HepG2 (cell line): ENCODE data around the gene ATP4B. TPM values are rescaled to one million over a fixed set of nuclear protein-coding genes. Genes with fewer than 3 reads are reported as not detected.

Experiments used
- ATAC-seq: fragments of 200-7000 bp; cut with Tn5 transposase; 3 replicates; pipeline ENCODE4 v1.9.1; 2020; ENCODE audit warnings: mild to moderate bottlenecking, moderate library complexity
- BruUV-seq: library from RNA; stranded (reverse); fragments of 400-500 nt; replicated peaks from 2 replicates; lab custom pipeline; 2021; lab: Mats Ljungman, UMichigan
- CTCF ChIA-PET: fragments of 300-600 bp; formaldehyde crosslinking; extraction: SDS; loops from one replicate; lab custom pipeline; 2021; ENCODE audit warnings: low total read pairs, inconsistent platforms, low intra/inter-chr PET ratio; lab: Yijun Ruan, JAX
- POLR2A ChIA-PET: fragments of 350-600 bp; sonication (Branson Sonifier 250); formaldehyde crosslinking; loops from one replicate; lab custom pipeline; 2020; ENCODE audit warnings: antibody characterized with exemption, inconsistent platforms; lab: Yijun Ruan, JAX
- DNase-seq: peaks from one replicate; pipeline ENCODE4 v3.0.0-alpha.2; 2015; ENCODE audit warnings: low spot score
- FAIRE-seq: peaks from 3 replicates; lab custom pipeline; 2011; peaks lifted over from hg19 to GRCh38; lab: Jason Lieb, UNC
- H2AFZ ChIP-seq: one replicate; pipeline ENCODE4 v1.6.1; 2011; ENCODE audit warnings: low read length, inconsistent platforms
- H3K27ac ChIP-seq: fragments of 300-600 bp; 3 replicates; pipeline ENCODE4 v1.8.0; 2011; ENCODE audit warnings: mixed run types, mild to moderate bottlenecking, mixed read lengths, low read length, inconsistent platforms; ENCODE audit not compliant: insufficient read depth; ENCODE audit errors: extremely low read length
- H3K27me3 ChIP-seq, 2 experiments: fragments of 200-600 bp in 1 of 2; 2 replicates in 1 of 2; 3 replicates in 1 of 2; pipeline versions ENCODE4 v1.6.0 to v1.8.0; 2011; ENCODE audit warnings: low read length in 2 of 2, mild to moderate bottlenecking in 2 of 2, moderate library complexity in 2 of 2, inconsistent platforms in 1 of 2; ENCODE audit not compliant: insufficient read depth in 2 of 2, control insufficient read depth in 1 of 2
- H3K36me3 ChIP-seq, 2 experiments: fragments of 200-600 bp in 1 of 2; replicated peaks in 1 of 2; 2 replicates in 1 of 2; 3 replicates in 1 of 2; pipeline versions ENCODE4 v1.5.1 to v1.8.0; 2011; ENCODE audit warnings: low read length in 2 of 2, inconsistent platforms in 1 of 2; ENCODE audit not compliant: insufficient read depth in 2 of 2, control insufficient read depth in 1 of 2
- H3K4me1 ChIP-seq: 2 replicates; pipeline ENCODE4 v1.5.1; 2012; ENCODE audit warnings: low read length, inconsistent platforms; ENCODE audit not compliant: insufficient read depth
- H3K4me2 ChIP-seq: 2 replicates; pipeline ENCODE4 v1.6.0; 2011; ENCODE audit warnings: low read depth, low read length, inconsistent platforms
- H3K4me3 ChIP-seq, 3 experiments: fragments of 200-600 bp in 1 of 3; sonication (generic), shearing (Covaris generic) in 1 of 3; replicated peaks in 1 of 3; 2 replicates each; pipeline ENCODE4 v1.5.1; 2011 to 2016; ENCODE audit warnings: low read length in 3 of 3, inconsistent platforms in 2 of 3, low read depth in 2 of 3, mild to moderate bottlenecking in 2 of 3, control low read depth in 1 of 3, mixed read lengths in 1 of 3; ENCODE audit not compliant: insufficient read depth in 1 of 3
- H3K79me2 ChIP-seq: one replicate; pipeline ENCODE4 v1.6.1; 2011; ENCODE audit warnings: low read length, inconsistent platforms; ENCODE audit not compliant: insufficient read depth
- H3K9ac ChIP-seq: 2 replicates; pipeline ENCODE4 v1.6.0; 2011; ENCODE audit warnings: mild to moderate bottlenecking, low read depth, low read length, inconsistent platforms; ENCODE audit not compliant: insufficient read depth
- H3K9me3 ChIP-seq: 2 replicates; pipeline ENCODE4 v1.5.1; 2012; ENCODE audit warnings: mild to moderate bottlenecking, low read length
- H4K20me1 ChIP-seq: 2 replicates; pipeline ENCODE4 v1.6.0; 2011; ENCODE audit warnings: inconsistent platforms, mild to moderate bottlenecking, low read length, moderate library complexity; ENCODE audit not compliant: insufficient read depth
- NFE2L2 ChIP-seq: fragments of 150-350 bp; IDR thresholded peaks from 2 replicates; pipeline ENCODE4 v1.6.1; 2014; ENCODE audit warnings: low read length
- NFYB ChIP-seq: sonication (generic); formaldehyde crosslinking; IDR thresholded peaks from 2 replicates; pipeline ENCODE4 v1.4.0; 2020; ENCODE audit warnings: missing genetic modification reagents
- PAWR ChIP-seq: sonication (generic); formaldehyde crosslinking; IDR thresholded peaks from 2 replicates; pipeline ENCODE4 v1.4.0; 2020; ENCODE audit warnings: missing genetic modification reagents, mild to moderate bottlenecking, borderline replicate concordance
- SRSF4 ChIP-seq: fragments of 200-400 bp; formaldehyde crosslinking; IDR thresholded peaks from one replicate; pipeline ENCODE4 v1.6.1; 2018; ENCODE audit warnings: mild to moderate bottlenecking, low read depth, low read length, moderate library complexity; ENCODE audit not compliant: poor library complexity, severe bottlenecking
- ZBTB3 ChIP-seq: sonication (generic); formaldehyde crosslinking; IDR thresholded peaks from 2 replicates; pipeline ENCODE4 v1.4.0; 2020; ENCODE audit warnings: low read depth, mild to moderate bottlenecking, moderate library complexity, missing genetic modification reagents, borderline replicate concordance
- ZNF260 ChIP-seq: sonication (generic); formaldehyde crosslinking; IDR thresholded peaks from 2 replicates; pipeline ENCODE4 v1.4.0; 2020; ENCODE audit warnings: missing genetic modification reagents, low read depth, mild to moderate bottlenecking, borderline replicate concordance
- ZNF761 ChIP-seq: sonication (generic); formaldehyde crosslinking; conservative IDR thresholded peaks from 2 replicates; pipeline ENCODE4 v1.4.0; 2020; ENCODE audit warnings: mild to moderate bottlenecking, missing genetic modification reagents
- ZSCAN31 ChIP-seq: sonication (generic); formaldehyde crosslinking; IDR thresholded peaks from 2 replicates; pipeline ENCODE4 v1.5.0; 2020; ENCODE audit warnings: low read depth, mild to moderate bottlenecking, missing genetic modification reagents
- WGBS: methylation state at CpG from one replicate; pipeline ENCODE4 v1.1.6; 2017; ENCODE audit warnings: low lambda C conversion rate; 5-methylcytosine and 5-hydroxymethylcytosine counted together
- in situ Hi-C: cut with HindIII; loops from 2 replicates; pipeline ENCODE4 v1.10.0; 2017; ENCODE audit warnings: low pct_unique_long_range_greater_than_20kb; ENCODE audit not compliant: extremely low pct_ligation_motif_present
- intact Hi-C: fragments of 100-400 bp; cut with micrococcal nuclease; formaldehyde crosslinking; loops from one replicate; pipeline ENCODE4 v1.10.0; 2022; ENCODE audit not compliant: unreplicated experiment
- polyA plus RNA-seq, 8 experiments: library from polyadenylated mRNA; depleted of rRNA in 3 of 8; stranded (reverse) in 7 of 8; unstranded in 1 of 8; fragments of >200 nt; fragmentation: Illumina TruSeq in 4 of 8; extraction: Trizol in 4 of 8; gene quantifications; 2 replicates each; pipeline versions ENCODE4 v1.2.1 to v1.2.3, GENCODE V29; 2011 to 2016; ENCODE audit warnings: low read depth in 4 of 8, missing spikeins in 1 of 8, mixed read lengths in 1 of 8; ENCODE audit not compliant: insufficient read depth in 1 of 8
- total RNA-seq, 5 experiments: library from RNA; depleted of rRNA; stranded (reverse); fragments of >200 nt; fragmentation: Illumina TruSeq; extraction: Trizol; gene quantifications; 2 replicates each; pipeline ENCODE4 v1.2.3, GENCODE V29; 2016; ENCODE audit warnings: low read depth in 1 of 5
- TF ChIP-seq, protein P1 (sequence below): sonication (generic); formaldehyde crosslinking; IDR thresholded peaks from 2 replicates; pipeline ENCODE4 v1.8.0; 2023; ENCODE audit warnings: mild to moderate bottlenecking, missing genetic modification reagents
- TF ChIP-seq, protein P2 (sequence below): sonication (generic); formaldehyde crosslinking; IDR thresholded peaks from 2 replicates; pipeline ENCODE4 v1.4.0; 2020; ENCODE audit warnings: mild to moderate bottlenecking, missing genetic modification reagents
- TF ChIP-seq, protein P3 (sequence below): sonication (generic); formaldehyde crosslinking; IDR thresholded peaks from 2 replicates; pipeline ENCODE4 v1.8.1; 2023; ENCODE audit warnings: missing genetic modification reagents, inconsistent platforms, borderline replicate concordance
- TF ChIP-seq, protein P4 (sequence below): IDR thresholded peaks from 2 replicates; pipeline ENCODE4 v1.4.0; 2020; ENCODE audit warnings: mild to moderate bottlenecking, missing genetic modification reagents
- TF ChIP-seq, protein P5 (sequence below): sonication (generic); formaldehyde crosslinking; IDR thresholded peaks from 2 replicates; pipeline ENCODE4 v1.4.0; 2020; ENCODE audit warnings: missing genetic modification reagents

The ATP4B gene
- total and polyA plus RNA-seq, 2 of the 13 experiments (the other 11 are each of a cell fraction or from before 2014, with no cell fraction given) = not detected

DNA sequence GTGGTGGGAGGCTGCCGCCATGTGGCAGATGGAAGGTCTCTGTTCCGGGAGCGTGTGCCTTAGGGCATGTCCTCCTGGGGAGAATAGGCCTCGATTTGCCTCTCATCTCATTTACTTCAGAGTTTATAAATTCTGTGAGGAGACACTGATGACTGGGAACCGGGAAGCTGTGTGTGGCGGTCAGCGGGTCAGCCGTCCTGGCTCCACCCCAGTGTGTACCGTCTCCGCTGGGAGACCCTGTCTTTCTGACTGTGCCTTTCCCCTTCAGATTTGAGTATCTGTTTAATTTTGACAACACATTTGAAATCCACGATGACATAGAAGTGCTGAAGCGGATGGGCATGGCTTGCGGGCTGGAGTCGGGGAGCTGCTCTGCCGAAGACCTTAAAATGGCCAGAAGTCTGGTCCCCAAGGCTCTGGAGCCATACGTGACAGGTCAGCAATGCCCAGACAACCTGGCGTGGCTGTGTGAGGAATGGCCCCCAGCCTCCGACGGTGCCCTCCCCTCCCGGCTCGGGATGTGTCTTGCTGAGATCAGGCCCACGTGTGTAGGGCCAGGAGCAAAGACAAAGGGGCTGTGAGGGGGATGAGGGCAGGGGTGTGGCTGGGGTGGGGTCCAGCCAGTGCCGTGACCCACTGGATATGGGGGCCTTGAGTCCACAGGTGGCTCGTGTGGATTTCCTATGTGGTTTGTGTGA, 21.6 kb downstream of the ATP4B start (continued):
- TF ChIP-seq, protein P1, sequence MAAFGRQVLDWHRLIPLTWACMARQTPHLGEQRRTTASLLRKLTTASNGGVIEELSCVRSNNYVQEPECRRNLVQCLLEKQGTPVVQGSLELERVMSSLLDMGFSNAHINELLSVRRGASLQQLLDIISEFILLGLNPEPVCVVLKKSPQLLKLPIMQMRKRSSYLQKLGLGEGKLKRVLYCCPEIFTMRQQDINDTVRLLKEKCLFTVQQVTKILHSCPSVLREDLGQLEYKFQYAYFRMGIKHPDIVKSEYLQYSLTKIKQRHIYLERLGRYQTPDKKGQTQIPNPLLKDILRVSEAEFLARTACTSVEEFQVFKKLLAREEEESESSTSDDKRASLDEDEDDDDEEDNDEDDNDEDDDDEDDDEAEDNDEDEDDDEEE (CRISPR knock-in tag) = no peak
- TF ChIP-seq, protein P2, sequence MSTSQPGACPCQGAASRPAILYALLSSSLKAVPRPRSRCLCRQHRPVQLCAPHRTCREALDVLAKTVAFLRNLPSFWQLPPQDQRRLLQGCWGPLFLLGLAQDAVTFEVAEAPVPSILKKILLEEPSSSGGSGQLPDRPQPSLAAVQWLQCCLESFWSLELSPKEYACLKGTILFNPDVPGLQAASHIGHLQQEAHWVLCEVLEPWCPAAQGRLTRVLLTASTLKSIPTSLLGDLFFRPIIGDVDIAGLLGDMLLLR = no peak
- TF ChIP-seq ZNF761 = no peak

DNA sequence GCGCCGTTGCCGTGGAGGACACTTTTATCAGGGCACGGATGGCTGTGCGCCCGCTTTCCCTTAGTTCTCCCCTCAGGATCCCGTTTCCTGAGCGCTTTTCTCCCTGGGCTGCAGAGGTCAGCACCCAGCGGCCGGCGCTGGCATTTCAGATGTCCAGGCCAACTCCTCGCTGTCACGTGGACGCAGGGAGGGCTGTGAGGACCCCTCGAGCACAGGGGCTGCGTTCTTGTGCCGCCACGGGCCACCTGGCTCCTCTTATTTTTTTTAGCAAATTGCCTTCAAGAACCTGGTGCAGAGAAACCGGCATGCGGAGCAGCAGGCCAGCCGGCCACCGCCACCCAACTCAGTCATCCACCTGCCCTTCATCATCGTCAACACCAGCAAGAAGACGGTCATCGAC, 22.3 kb downstream of the ATP4B start:
- no peak overlapping the region for H3K9ac ChIP-seq
- no peak overlapping the region for H3K4me3 ChIP-seq
- no peaks in the 10 kb centered on the region for H3K27me3 ChIP-seq
- FAIRE-seq (no peak), DNase-seq (no peak), ATAC-seq (no peak)
- no peaks in the 10 kb centered on the region for H3K9me3 ChIP-seq
- no peak overlapping the region for H3K4me2 ChIP-seq
- no peaks in the 10 kb centered on the region for H3K79me2 ChIP-seq
- intact Hi-C loops (no loop called here), in situ Hi-C loops (no loop called here)
- ChIA-PET POLR2A (no interaction called here), CTCF (no interaction called here)
- H3K36me3 ChIP-seq = peaks cover 36 to 93% of the 10 kb centered on the region in 2 experiments
- BruUV-seq = no TSS peak
- no peaks in the 10 kb centered on the region for H3K4me1 ChIP-seq
- no peak overlapping the region for H2AFZ ChIP-seq
- H4K20me1 ChIP-seq = 0 out of 2 replicates have a peak, but pooled peaks cover 3% of the 10 kb centered on the region
- no peak overlapping the region for H3K27ac ChIP-seq
- 99% methylated on average over 15 of the region's 25 CpGs for WGBS
- TF ChIP-seq NFYB (CRISPR knock-in tag) = no peak
- no peak for TF ChIP-seq PAWR
- no peak for TF ChIP-seq ZSCAN31 (CRISPR knock-in tag)
- no peak for TF ChIP-seq ZBTB3 (CRISPR knock-in tag)
- no peak for TF ChIP-seq ZNF260
- TF ChIP-seq, protein P3, sequence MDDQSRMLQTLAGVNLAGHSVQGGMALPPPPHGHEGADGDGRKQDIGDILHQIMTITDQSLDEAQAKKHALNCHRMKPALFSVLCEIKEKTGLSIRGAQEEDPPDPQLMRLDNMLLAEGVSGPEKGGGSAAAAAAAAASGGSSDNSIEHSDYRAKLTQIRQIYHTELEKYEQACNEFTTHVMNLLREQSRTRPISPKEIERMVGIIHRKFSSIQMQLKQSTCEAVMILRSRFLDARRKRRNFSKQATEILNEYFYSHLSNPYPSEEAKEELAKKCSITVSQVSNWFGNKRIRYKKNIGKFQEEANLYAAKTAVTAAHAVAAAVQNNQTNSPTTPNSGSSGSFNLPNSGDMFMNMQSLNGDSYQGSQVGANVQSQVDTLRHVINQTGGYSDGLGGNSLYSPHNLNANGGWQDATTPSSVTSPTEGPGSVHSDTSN (CRISPR knock-in tag) = no peak
- no peak for TF ChIP-seq NFE2L2
- no peak for TF ChIP-seq SRSF4
- TF ChIP-seq, protein P4, sequence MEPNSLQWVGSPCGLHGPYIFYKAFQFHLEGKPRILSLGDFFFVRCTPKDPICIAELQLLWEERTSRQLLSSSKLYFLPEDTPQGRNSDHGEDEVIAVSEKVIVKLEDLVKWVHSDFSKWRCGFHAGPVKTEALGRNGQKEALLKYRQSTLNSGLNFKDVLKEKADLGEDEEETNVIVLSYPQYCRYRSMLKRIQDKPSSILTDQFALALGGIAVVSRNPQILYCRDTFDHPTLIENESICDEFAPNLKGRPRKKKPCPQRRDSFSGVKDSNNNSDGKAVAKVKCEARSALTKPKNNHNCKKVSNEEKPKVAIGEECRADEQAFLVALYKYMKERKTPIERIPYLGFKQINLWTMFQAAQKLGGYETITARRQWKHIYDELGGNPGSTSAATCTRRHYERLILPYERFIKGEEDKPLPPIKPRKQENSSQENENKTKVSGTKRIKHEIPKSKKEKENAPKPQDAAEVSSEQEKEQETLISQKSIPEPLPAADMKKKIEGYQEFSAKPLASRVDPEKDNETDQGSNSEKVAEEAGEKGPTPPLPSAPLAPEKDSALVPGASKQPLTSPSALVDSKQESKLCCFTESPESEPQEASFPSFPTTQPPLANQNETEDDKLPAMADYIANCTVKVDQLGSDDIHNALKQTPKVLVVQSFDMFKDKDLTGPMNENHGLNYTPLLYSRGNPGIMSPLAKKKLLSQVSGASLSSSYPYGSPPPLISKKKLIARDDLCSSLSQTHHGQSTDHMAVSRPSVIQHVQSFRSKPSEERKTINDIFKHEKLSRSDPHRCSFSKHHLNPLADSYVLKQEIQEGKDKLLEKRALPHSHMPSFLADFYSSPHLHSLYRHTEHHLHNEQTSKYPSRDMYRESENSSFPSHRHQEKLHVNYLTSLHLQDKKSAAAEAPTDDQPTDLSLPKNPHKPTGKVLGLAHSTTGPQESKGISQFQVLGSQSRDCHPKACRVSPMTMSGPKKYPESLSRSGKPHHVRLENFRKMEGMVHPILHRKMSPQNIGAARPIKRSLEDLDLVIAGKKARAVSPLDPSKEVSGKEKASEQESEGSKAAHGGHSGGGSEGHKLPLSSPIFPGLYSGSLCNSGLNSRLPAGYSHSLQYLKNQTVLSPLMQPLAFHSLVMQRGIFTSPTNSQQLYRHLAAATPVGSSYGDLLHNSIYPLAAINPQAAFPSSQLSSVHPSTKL (CRISPR knock-in tag) = no peak
- TF ChIP-seq, protein P5, sequence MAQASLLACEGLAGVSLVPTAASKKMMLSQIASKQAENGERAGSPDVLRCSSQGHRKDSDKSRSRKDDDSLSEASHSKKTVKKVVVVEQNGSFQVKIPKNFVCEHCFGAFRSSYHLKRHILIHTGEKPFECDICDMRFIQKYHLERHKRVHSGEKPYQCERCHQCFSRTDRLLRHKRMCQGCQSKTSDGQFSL = no peak
